Muscle layer of colon (tissue), 2 donors: ENCODE measurements around the gene CYRIA.

Source experiments
- H3K27ac ChIP-seq: one replicate; pipeline ENCODE4 v1.7.0; 2013; ENCODE audit warnings: low read depth, mild to moderate bottlenecking, low read length, moderate library complexity
- H3K27me3 ChIP-seq, 2 donors: one replicate each; pipeline ENCODE4 v1.7.0; 2013; ENCODE audit warnings: low read length in 2 of 2, mild to moderate bottlenecking in 2 of 2; ENCODE audit not compliant: insufficient read depth in 2 of 2, control insufficient read depth in 1 of 2
- H3K36me3 ChIP-seq: one replicate; pipeline ENCODE4 v1.7.0; 2013; ENCODE audit warnings: mild to moderate bottlenecking, low read length; ENCODE audit not compliant: insufficient read depth
- H3K4me1 ChIP-seq: one replicate; pipeline ENCODE4 v1.7.0; 2013; ENCODE audit warnings: mild to moderate bottlenecking, low read length; ENCODE audit not compliant: insufficient read depth
- H3K4me3 ChIP-seq, 2 donors: one replicate each; pipeline ENCODE4 v1.7.0; 2013; ENCODE audit warnings: low read length in 2 of 2, low read depth in 1 of 2, mild to moderate bottlenecking in 1 of 2, moderate library complexity in 1 of 2
- H3K9ac ChIP-seq: one replicate; pipeline ENCODE4 v1.7.0; 2013; ENCODE audit warnings: low read length
- H3K9me3 ChIP-seq: one replicate; pipeline ENCODE4 v1.7.0; 2013; ENCODE audit warnings: mild to moderate bottlenecking, low read length
- donor health status: abdominal sarcoma.
- donor health status: Adenocarcinoma of cecum.

Gene CYRIA

DNA sequence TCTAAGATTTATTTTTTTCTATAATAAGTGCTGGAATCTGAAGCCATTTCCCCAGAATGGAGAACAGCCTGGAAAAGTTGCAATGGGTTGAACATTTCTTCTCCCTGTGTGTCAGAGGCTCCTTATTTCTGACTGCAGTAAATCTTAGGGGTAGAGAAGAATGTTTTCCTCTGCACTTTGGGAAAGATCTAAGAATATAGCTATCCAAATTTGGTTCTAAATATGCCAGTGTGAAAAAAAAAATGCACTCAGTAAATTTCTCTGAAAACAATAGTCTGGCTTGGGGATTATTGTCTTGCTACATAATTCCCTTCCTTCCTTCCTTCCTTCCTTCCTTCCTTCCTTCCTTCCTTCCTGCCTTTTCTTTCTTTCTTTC is 19.7 kb upstream of the CYRIA start:
- no peaks in the 10 kb centered on the region for H3K4me1 ChIP-seq
- no peaks in the 10 kb centered on the region for H3K27me3 ChIP-seq
- no peaks in the 10 kb centered on the region for H3K9me3 ChIP-seq
- no peaks in the 10 kb centered on the region for H3K36me3 ChIP-seq
- H3K4me3 ChIP-seq = no peak overlapping the region
- no peak overlapping the region for H3K27ac ChIP-seq
- H3K9ac ChIP-seq = no peak overlapping the region

DNA sequence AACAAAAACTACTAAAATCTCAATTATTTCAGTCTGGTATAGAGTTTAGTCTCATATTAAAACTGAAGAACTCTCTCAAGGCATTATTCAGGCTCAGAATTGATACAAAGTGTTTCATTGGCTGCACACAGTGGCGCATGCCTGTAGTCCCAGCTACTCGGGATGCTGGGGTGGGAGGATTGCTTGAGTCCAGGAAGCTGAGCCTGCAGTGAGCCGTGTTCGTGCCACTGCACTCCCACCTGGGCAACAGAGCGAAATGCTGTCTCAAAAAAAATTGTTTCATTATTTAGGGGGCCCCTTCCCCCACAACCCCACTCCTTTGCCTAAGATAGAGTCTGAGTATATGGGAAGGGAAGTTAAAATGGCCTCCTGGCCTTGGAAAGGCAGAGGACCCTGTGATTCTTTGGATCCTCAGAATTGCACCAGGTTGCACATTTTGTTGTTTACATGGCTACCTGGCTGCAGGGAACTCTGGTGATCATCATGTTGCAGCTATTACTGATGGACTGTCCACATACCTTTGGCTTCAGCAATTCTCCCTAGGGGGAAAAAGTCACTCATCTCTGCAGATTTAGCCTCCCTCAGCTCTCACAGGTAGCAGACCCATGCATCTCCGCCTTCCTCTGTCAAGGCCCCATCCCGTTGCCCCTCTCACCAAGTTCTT is 19.2 kb upstream of the CYRIA start:
- H3K9me3 ChIP-seq = no peaks in the 10 kb centered on the region
- no peaks in the 10 kb centered on the region for H3K36me3 ChIP-seq
- no peaks in the 10 kb centered on the region for H3K27me3 ChIP-seq
- no peak overlapping the region for H3K9ac ChIP-seq
- H3K4me1 ChIP-seq = no peaks in the 10 kb centered on the region
- no peak overlapping the region for H3K4me3 ChIP-seq
- H3K27ac ChIP-seq = no peak overlapping the region

DNA sequence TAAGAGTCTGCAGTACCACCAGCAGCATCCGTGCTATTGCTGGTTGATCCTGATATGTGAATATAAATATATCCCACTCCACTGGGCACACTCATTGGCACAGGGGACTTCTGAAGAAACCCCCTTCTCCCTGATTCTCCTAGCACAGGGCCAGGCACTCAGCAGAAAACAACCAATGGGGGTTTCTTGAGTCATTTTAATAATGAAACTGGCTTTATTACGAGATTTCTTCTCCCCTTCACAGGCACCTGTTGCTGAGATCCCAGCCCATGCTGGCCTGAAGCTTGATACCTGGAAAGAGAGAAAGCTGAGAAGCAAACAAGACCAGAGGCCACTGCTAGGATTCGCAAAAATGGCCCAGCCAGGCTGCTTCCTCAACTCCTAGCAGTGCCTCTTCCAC is 17.9 kb upstream of the CYRIA start:
- Histone ChIP-seq H3K9ac (no peak overlapping the region), H3K9me3 (no peaks in the 10 kb centered on the region), H3K36me3 (no peaks in the 10 kb centered on the region), H3K27ac (no peak overlapping the region), H3K4me3 (no peak overlapping the region), H3K27me3 (no peaks in the 10 kb centered on the region), H3K4me1 (no peaks in the 10 kb centered on the region)

DNA sequence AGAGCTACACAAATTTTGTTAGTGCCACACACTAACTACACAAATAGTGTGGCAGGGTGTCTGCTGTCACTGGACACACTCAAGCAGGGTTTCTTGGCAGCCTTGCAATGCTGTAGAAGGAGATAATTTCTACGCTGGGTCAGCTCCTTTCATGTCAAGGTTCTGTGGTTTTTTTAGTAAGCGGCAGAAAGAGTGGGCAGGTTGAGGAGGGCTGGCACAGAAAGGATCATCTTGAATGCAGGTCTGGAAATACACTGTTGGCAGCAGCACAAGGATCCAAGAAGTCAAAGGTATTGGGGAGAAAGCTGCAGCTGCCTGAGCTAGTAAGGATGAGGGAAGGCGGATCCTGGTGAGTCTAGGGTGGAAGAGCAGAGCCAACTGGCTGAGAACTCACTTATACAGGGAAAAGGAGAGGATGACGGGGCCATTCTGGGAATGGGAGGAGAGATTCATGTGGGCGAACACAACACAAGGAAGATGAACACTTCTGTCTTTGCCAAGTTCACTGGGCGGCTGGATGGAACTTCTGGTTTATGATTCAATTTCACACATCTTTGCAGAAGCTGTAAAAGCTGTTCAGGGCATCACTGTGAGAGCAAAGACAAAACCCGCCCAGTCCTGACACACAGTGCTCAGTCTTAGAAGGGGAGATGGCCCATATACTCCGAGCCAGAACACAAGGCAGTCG is 16.9 kb upstream of the CYRIA start:
- Histone ChIP-seq H3K4me3 (no peak overlapping the region), H3K36me3 (no peaks in the 10 kb centered on the region), H3K9ac (no peak overlapping the region), H3K9me3 (no peaks in the 10 kb centered on the region), H3K4me1 (no peaks in the 10 kb centered on the region), H3K27me3 (no peaks in the 10 kb centered on the region), H3K27ac (no peak overlapping the region)

DNA sequence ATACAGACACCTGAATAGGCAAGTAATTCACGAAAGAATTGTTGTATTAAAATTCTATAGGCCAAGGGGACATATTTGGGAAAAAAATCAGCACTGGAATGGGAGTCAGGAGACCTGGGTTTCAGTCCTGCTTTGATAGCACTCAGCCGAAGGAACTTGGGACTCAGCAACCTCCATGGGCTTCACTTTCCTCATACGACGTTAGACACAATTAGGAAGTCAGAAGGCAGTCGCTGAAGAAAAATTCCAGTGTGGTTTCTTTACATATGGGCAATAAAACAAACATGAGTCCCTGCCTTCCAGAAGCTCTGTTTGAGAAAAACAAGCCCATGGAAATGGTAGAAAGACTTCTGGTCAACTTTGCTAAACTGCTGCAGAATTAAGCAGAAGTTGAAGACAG is 15.1 kb upstream of the CYRIA start:
- Histone ChIP-seq H3K4me1 (no peaks in the 10 kb centered on the region), H3K9ac (no peak overlapping the region), H3K36me3 (no peaks in the 10 kb centered on the region), H3K9me3 (no peaks in the 10 kb centered on the region), H3K27ac (no peak overlapping the region), H3K27me3 (no peaks in the 10 kb centered on the region), H3K4me3 (no peak overlapping the region)

DNA sequence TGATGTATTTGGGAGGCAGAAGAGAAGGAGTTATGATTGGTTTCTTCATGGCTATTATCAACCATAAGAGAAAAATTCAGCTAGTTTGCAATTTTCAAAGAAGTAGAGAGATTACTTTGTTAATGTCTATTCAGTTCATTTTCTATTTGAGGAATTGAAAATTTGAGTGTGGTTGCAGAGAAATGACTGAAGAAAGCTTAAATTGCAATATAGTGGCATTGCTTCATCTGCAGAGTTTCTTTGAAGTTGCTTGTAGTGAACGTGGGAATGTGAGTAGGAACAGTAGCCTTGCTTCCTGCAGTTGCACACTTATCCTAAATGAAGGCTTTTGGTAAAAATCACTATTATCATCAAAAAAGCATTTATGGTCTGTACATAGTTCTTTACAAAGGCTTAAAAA is 14.7 kb upstream of the CYRIA start:
- H3K9me3 ChIP-seq = no peaks in the 10 kb centered on the region
- H3K27me3 ChIP-seq = no peaks in the 10 kb centered on the region

DNA sequence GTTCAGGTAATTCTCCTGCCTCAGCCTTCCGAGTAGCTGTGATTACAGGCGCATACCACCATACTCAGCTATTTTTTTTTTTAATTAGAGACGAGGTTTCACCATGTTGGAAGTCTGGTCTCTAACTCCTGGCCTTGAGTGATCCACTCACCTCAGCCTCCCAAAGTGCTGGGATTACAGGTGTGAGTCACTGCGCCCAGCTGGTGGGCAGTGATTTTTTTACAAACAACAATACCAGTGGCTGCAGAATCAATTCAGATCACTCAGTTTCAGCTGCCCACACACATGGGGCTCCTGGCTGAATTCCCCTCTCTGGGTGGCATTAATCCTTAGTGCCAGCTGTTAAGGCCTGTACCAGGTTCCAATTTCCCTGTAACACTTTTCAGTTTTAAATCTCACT is 13.3 kb upstream of the CYRIA start:
- Histone ChIP-seq H3K9ac (no peak overlapping the region), H3K27ac (no peak overlapping the region), H3K4me1 (no peaks in the 10 kb centered on the region), H3K4me3 (no peak overlapping the region), H3K36me3 (no peaks in the 10 kb centered on the region), H3K9me3 (no peaks in the 10 kb centered on the region), H3K27me3 (no peaks in the 10 kb centered on the region)

More for the DNA sequence above, 14.7 kb upstream of the CYRIA start:
- no peaks in the 10 kb centered on the region for H3K4me1 ChIP-seq
- no peak overlapping the region for H3K4me3 ChIP-seq
- H3K27ac ChIP-seq = no peak overlapping the region
- H3K9ac ChIP-seq = no peak overlapping the region
- no peaks in the 10 kb centered on the region for H3K36me3 ChIP-seq

DNA sequence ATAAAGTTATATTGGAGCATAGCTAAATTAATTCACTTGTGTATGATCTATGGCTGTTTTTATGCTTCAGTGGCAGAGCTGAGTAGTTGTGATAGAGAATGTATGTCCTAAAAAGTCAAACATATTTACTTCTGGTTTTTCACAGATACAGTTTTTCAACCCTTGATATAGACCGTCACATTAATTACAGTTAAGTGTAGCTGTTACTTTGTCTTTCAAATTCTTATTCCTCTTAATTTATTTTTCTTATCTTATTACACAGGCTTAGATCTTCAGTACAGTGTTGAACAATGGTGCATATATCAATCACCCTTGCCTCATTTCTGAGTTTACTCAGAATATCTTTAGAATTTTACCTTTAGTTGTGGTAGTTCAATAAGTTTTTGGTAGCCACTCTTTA is 12.2 kb upstream of the CYRIA start:
- Histone ChIP-seq H3K4me3 (no peak overlapping the region), H3K27me3 (no peaks in the 10 kb centered on the region), H3K36me3 (no peaks in the 10 kb centered on the region), H3K4me1 (no peaks in the 10 kb centered on the region), H3K9ac (no peak overlapping the region), H3K27ac (no peak overlapping the region), H3K9me3 (no peaks in the 10 kb centered on the region)

DNA sequence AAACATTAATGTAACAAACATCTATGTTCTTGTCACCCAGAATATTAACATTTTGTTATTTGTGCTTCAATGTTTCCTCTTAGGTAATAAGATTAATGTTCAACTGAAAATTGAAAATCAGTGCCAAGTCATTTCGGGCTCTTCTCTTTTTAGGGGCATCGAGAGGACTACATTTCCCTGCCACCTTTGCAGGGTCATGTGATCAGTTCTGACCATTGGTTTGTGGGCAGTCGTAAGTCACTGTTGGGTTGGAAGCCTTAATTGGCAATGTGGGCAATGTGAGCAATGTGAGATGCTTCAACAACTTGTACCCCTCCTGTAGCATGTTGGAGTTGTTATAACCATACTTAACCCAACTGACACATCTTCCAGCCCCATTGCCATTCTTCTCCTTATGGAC is 10.1 kb upstream of the CYRIA start:
- Histone ChIP-seq H3K27ac (no peak overlapping the region), H3K9me3 (no peaks in the 10 kb centered on the region)

DNA sequence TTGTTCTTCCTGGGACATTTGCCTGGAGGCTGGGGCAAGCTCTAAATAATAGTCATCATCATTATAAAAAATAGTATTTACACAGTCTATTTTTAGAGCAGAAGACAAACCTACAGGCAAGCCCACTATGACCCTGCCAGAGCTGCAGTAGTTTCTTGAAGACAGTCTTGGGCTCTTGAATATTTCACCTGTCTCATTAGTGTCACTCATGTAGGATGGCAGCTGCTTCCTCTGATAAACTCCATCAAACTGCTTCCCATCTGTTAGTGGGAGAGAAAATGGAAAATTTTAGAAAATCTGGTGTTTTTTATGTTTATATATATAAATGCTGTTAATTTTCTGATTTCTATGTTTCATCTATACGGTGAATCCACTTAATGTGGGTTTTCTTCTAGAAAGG is 8.5 kb upstream of the CYRIA start:
- Histone ChIP-seq H3K9ac (no peak overlapping the region), H3K9me3 (no peaks in the 10 kb centered on the region), H3K4me3 (no peak overlapping the region), H3K4me1 (no peaks in the 10 kb centered on the region), H3K27me3 (no peaks in the 10 kb centered on the region), H3K36me3 (no peaks in the 10 kb centered on the region), H3K27ac (no peak overlapping the region)

More for the DNA sequence above, 10.1 kb upstream of the CYRIA start:
- Histone ChIP-seq H3K27me3 (no peaks in the 10 kb centered on the region), H3K4me1 (no peaks in the 10 kb centered on the region), H3K4me3 (no peak overlapping the region), H3K36me3 (no peaks in the 10 kb centered on the region), H3K9ac (no peak overlapping the region)

DNA sequence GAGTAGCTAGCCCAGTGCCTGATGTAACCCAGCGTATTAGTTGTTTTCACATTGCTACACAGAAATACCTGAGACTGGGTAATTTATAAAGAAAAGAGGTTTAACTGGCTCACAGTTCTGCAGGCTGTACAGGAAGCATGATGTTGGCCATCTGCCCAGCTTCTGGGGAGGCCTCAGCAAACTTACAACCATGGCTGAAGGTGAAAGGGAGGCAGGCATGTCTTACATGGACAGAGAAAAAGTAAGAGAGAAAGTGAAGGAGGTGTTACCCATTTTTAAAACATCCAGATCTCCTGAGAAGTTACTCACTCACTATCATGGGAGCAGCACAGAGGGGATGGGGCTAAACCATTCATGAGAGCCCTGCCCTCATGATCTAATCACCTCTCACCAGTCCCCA is 6.1 kb upstream of the CYRIA start:
- no peaks in the 10 kb centered on the region for H3K9me3 ChIP-seq
- H3K27me3 ChIP-seq = no peaks in the 10 kb centered on the region

DNA sequence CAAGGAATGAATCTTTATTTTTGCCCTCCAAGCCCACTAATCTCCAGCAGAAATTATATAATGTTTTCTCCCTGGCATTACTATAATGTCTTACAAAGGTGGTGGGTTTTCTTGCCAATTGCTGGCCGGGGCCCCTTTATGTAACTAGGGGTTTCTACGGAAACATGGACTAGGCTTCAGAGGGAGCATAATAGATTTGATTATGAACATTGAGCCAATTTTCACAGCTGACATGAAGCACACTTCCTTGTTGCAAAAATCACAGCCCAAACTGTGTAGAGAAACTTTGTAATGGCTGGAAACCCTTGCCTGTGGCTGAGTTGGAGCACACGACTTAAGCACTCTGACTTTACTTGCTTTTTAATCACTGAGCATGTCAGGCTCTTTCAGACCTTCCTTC is 3.8 kb upstream of the CYRIA start:
- H3K9ac ChIP-seq = no peak overlapping the region
- peaks cover 14% of the 10 kb centered on the region for H3K4me1 ChIP-seq
- H3K9me3 ChIP-seq = no peaks in the 10 kb centered on the region
- H3K27ac ChIP-seq = no peak overlapping the region
- H3K27me3 ChIP-seq = no peaks in the 10 kb centered on the region
- no peaks in the 10 kb centered on the region for H3K36me3 ChIP-seq
- no peak overlapping the region for H3K4me3 ChIP-seq

More for the DNA sequence above, 6.1 kb upstream of the CYRIA start:
- Histone ChIP-seq H3K4me1 (peaks cover under 1% of the 10 kb centered on the region), H3K4me3 (no peak overlapping the region), H3K9ac (no peak overlapping the region), H3K27ac (no peak overlapping the region), H3K36me3 (no peaks in the 10 kb centered on the region)
